ENCODE measurements around the gene IFFO2. TPM values are rescaled to one million over a fixed set of nuclear protein-coding genes. Genes with fewer than 3 reads are reported as not detected.

Gene IFFO2
- total RNA-seq, 1 donor from 2014 or later = 107 TPM

- DNase-seq (ENCODE audit: low read depth) = no peak
- peak overlapping the region; percentile 82 for H3K4me3 ChIP-seq (ENCODE audit: low read depth, low read length)
- TF ChIP-seq CTCF (conservative IDR thresholded peaks at IDR 0.05; ENCODE audit: low read depth, low read length) = no peak
These were observed 53.2 kb downstream of the IFFO2 start for GRCh38 chr1:18903291-18903756.

GRCh38 chr1:18902523-18903290, 53.8 kb downstream of the IFFO2 start, which contains the start of gene ALDH4A1:
ALDH4A1 (minus strand) TSS chr1:18902555; CDS start chr1:18902523, 32 bp downstream.
- H3K4me3 ChIP-seq (ENCODE audit: low read depth, low read length) = peak within 1 kb of the TSS; percentile 82
- TF ChIP-seq CTCF (conservative IDR thresholded peaks at IDR 0.05; ENCODE audit: low read depth, low read length) = no peak
- DNase-seq (ENCODE audit: low read depth) = peak; percentile 87

- no peak for DNase-seq (ENCODE audit: low read depth)
- TF ChIP-seq CTCF (conservative IDR thresholded peaks at IDR 0.05; ENCODE audit: low read depth, low read length) = no peak
These were observed 54.4 kb downstream of the IFFO2 start for GRCh38 chr1:18901952-18902522.

GRCh38 chr1:18901147-18901951, 55.1 kb downstream of the IFFO2 start:
- DNase-seq (ENCODE audit: low read depth) = no peak
- peak overlapping the region; percentile 82 for H3K4me3 ChIP-seq (ENCODE audit: low read depth, low read length)
- no peak for TF ChIP-seq CTCF (conservative IDR thresholded peaks at IDR 0.05; ENCODE audit: low read depth, low read length)

More at GRCh38 chr1:18901952-18902522, 54.4 kb downstream of the IFFO2 start:
- peak overlapping the region; percentile 82 for H3K4me3 ChIP-seq (ENCODE audit: low read depth, low read length)

GRCh38 chr1:18900303-18900841, 56.1 kb downstream of the IFFO2 start:
- peak overlapping the region; percentile 82 for H3K4me3 ChIP-seq (ENCODE audit: low read depth, low read length)
- no peak for TF ChIP-seq CTCF (conservative IDR thresholded peaks at IDR 0.05; ENCODE audit: low read depth, low read length)
- no peak for DNase-seq (ENCODE audit: low read depth)

- TF ChIP-seq CTCF (conservative IDR thresholded peaks at IDR 0.05; ENCODE audit: low read depth, low read length) = no peak
- H3K4me3 ChIP-seq (ENCODE audit: low read depth, low read length) = no peak overlapping the region
- DNase-seq (ENCODE audit: low read depth) = no peak
These were observed 57.0 kb downstream of the IFFO2 start for GRCh38 chr1:18899363-18900049.

All from epithelial cell of proximal tubule (primary cell).